ENCODE measurements around the gene B4GAT1. TPM values are rescaled to one million over a fixed set of nuclear protein-coding genes. Genes with fewer than 3 reads are reported as not detected.
"Not testable (repeated sequence)": the region's sequence is repeated elsewhere in the genome, so short reads cannot be mapped to it uniquely, and the experiment has no call there.

The B4GAT1 gene
- polyA plus RNA-seq, 2 of the 4 experiments (the other 2 are of a cell fraction) = 11.0 to 18.0 TPM

- Histone ChIP-seq H3K27ac (no peak overlapping the region), H3K4me1 (no peaks in the 10 kb centered on the region), H3K4me2 (no peak overlapping the region), H3K9me3 (no peaks in the 10 kb centered on the region), H3K4me3 (no peak overlapping the region)
- ATAC-seq (no peak), DNase-seq (ENCODE audit: low read depth in 1 of 2, low spot score in 1 of 2) (no peak), FAIRE-seq (no peak)
- ChIA-PET POLR2A (no interaction called here), CTCF (interaction anchor here (1.3 to 57.7 kb wide), 4 partner anchors 8 to 82 kb away, joined by 3 to 1614 read pairs (median 811); partner anchors contain the start of genes MRPL11 and NPAS4)
- 66% methylated on average over 3 of the region's 3 CpGs for WGBS (ENCODE audit: missing lambda C conversion rate)
- TF ChIP-seq RFX5 (IDR thresholded peaks at IDR 0.05) = no peak
- peak; percentile 56; the same call in 1 of the 2 replicates for TF ChIP-seq NFE2L2 (conservative IDR thresholded peaks at IDR 0.05; ENCODE audit: low read length)
- TF ChIP-seq MAFK (IDR thresholded peaks at IDR 0.05; ENCODE audit: partially characterized antibody) = peak; percentile 74
Measured at GRCh38 chr11:66393954-66394353, 46.5 kb upstream of the B4GAT1 start.

- no peak for ATAC-seq
- DNase-seq (ENCODE audit: low read depth in 1 of 2, low spot score in 1 of 2) = no peak
- Histone ChIP-seq H3K4me3 (no peak overlapping the region), H3K27ac (no peak overlapping the region), H3K9me3 (no peaks in the 10 kb centered on the region), H3K4me2 (no peak overlapping the region), H3K4me1 (no peaks in the 10 kb centered on the region)
- WGBS (ENCODE audit: missing lambda C conversion rate) = 65% methylated on average over 6 of the region's 6 CpGs
- no peak for FAIRE-seq
- ChIA-PET CTCF (interaction anchor here (0.6 to 57.7 kb wide), 4 partner anchors 12 to 69 kb away, joined by 3 to 1614 read pairs (median 3); partner anchors contain the start of genes MRPL11 and NPAS4), POLR2A (no interaction called here)
- TF ChIP-seq NFE2L2 (conservative IDR thresholded peaks at IDR 0.05; ENCODE audit: low read length) (no peak), SREBF2 (IDR thresholded peaks at IDR 0.05) (no peak), RARB (CRISPR knock-in tag; IDR thresholded peaks at IDR 0.05) (no peak), ZC3H11A (IDR thresholded peaks at IDR 0.05) (no peak), HOXB13 (CRISPR knock-in tag; IDR thresholded peaks at IDR 0.05; ENCODE audit: low read depth) (no peak)
Measured at GRCh38 chr11:66391322-66391721, 43.9 kb upstream of the B4GAT1 start.

GRCh38 chr11:66388780-66389386 lies 41.5 kb upstream of the B4GAT1 start:
- no peak for TF ChIP-seq KDM5A (IDR thresholded peaks at IDR 0.05)
- peak; percentile 71 for TF ChIP-seq CTCF (IDR thresholded peaks at IDR 0.05)
- TF ChIP-seq RAD21 (conservative IDR thresholded peaks at IDR 0.05 in 1 of 2, IDR thresholded peaks at IDR 0.05 in 1 of 2) = peak; percentile 42 to 55; a peak in 3 of 5 replicates
- FAIRE-seq (no peak), DNase-seq (ENCODE audit: low read depth in 1 of 2, low spot score in 1 of 2) (peak; percentile 53 to 80), ATAC-seq (peak; percentile 86 to 88)
- Histone ChIP-seq H3K4me3 (no peak overlapping the region), H3K4me2 (peak overlapping the region; percentile 32; the same call in 1 of the 3 replicates), H3K27ac (no peak overlapping the region), H3K4me1 (0 out of 3 replicates have a peak, but pooled peaks cover 3% of the 10 kb centered on the region), H3K9me3 (no peaks in the 10 kb centered on the region)
- CTCF ChIA-PET = interaction anchor here (0.7 to 57.7 kb wide), 35 partner anchors 9 to 350 kb away, joined by 3 to 1614 read pairs (median 5); partner anchors contain the start of genes MRPL11, NPAS4, RBM4B and RIN1
- POLR2A ChIA-PET = interaction anchor here (0.6 to 1.2 kb wide), 2 partner anchors 18 to 41 kb away, joined by 3 to 4 read pairs; no protein-coding TSS in a partner anchor
- 20% methylated on average over 8 of the region's 8 CpGs for WGBS (ENCODE audit: missing lambda C conversion rate)

- no peaks in the 10 kb centered on the region for H3K9me3 ChIP-seq
- 6% methylated on average over 20 of the region's 20 CpGs for WGBS (ENCODE audit: missing lambda C conversion rate)
- ATAC-seq (peak; percentile 72 to 84), DNase-seq (ENCODE audit: low read depth in 1 of 2, low spot score in 1 of 2) (peak; percentile 41 to 89), FAIRE-seq (no peak)
- TF ChIP-seq SMC3 (IDR thresholded peaks at IDR 0.05) (peak; percentile 65), GATA3 (IDR thresholded peaks at IDR 0.05; ENCODE audit: borderline replicate concordance) (no peak), EP300 (IDR thresholded peaks at IDR 0.05) (no peak), PHF8 (IDR thresholded peaks at IDR 0.05; ENCODE audit: borderline replicate concordance, low read depth) (no peak), MAFK (IDR thresholded peaks at IDR 0.05; ENCODE audit: partially characterized antibody) (no peak), CEBPB (IDR thresholded peaks at IDR 0.05) (peak; percentile 73 to 88; a peak in 3 of 4 replicates), RAD21 (conservative IDR thresholded peaks at IDR 0.05 in 1 of 2, IDR thresholded peaks at IDR 0.05 in 1 of 2) (peak; percentile 65 to 76; a peak in 4 of 5 replicates), ESRRA (IDR thresholded peaks at IDR 0.05; ENCODE audit: borderline replicate concordance, low read length) (no peak), CTCF (IDR thresholded peaks at IDR 0.05) (peak; percentile 93)
- ChIA-PET POLR2A (interaction anchor here (0.6 to 1.5 kb wide), 7 partner anchors 38 to 544 kb away, joined by 3 to 8 read pairs (median 3); partner anchors contain the start of genes RBM14, RBM4 and RBM4B), CTCF (interaction anchor here (0.6 to 57.7 kb wide), 42 partner anchors 9 to 488 kb away, joined by 3 to 1614 read pairs (median 4); partner anchors contain the start of genes B4GAT1, BRMS1, DPP3 and MRPL11)
- peak overlapping the region; percentile 84 for H3K4me2 ChIP-seq
- H3K4me1 ChIP-seq = 0 out of 3 replicates have a peak, but pooled peaks cover 3% of the 10 kb centered on the region
- H3K27ac ChIP-seq = peak overlapping the region in 1 of 2 experiments; percentile 44; a peak in 2 of 6 replicates
- peak overlapping the region; percentile 27; the same call in 2 of the 3 replicates for H3K4me3 ChIP-seq
Measured at GRCh38 chr11:66386171-66387069, 39.0 kb upstream of the B4GAT1 start.

- FAIRE-seq; H3K4me2 ChIP-seq; H3K9me3 ChIP-seq; POLR2A ChIA-PET; H3K27ac ChIP-seq; DNase-seq (ENCODE audit: low read depth in 1 of 2, low spot score in 1 of 2); H3K4me3 ChIP-seq; ATAC-seq; H3K4me1 ChIP-seq: not testable (repeated sequence)
- CTCF ChIA-PET = interaction anchor here (0.7 to 57.7 kb wide), 6 partner anchors 10 to 131 kb away, joined by 3 to 1614 read pairs (median 20); partner anchors contain the start of genes B4GAT1, BRMS1, MRPL11 and NPAS4
- 75% methylated on average over 13 of the region's 13 CpGs for WGBS (ENCODE audit: missing lambda C conversion rate)
Measured at GRCh38 chr11:66384316-66384715, 36.9 kb upstream of the B4GAT1 start.
